ENCODE measurements around the gene CHRNA9.

Gene CHRNA9

GRCh38 chr4:40357738-40358137 is 22.6 kb downstream of the CHRNA9 start:
- no peak for DNase-seq (ENCODE audit: extremely low spot score)
- CTCF ChIA-PET, result interaction anchor here (0.6 kb wide), 1 partner anchor 11 kb away, joined by 3 read pairs; no protein-coding TSS in a partner anchor
- TF ChIP-seq CTCF (IDR thresholded peaks at IDR 0.05; ENCODE audit: control extremely low read depth, extremely low read depth, low read depth, missing control alignments), result no peak
- POLR2A ChIA-PET, result no interaction called here

DNA sequence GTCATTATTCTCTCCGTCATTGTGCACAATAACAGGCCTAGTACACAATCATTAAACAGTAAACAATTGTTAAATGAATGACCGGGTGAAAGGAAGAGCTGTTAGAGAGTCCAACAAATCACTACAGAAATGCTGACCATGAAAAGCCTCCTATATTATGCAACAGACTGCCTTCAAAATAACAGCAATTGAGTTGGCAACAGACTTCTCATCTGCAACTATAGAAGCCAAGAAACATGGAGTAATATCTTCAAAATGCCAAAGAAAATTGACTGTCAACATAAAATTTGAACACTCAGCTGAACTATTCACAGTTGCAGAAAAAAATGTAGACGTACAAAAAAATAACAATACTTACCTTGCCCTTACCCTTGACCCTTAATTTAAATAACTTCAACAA is 26.2 kb downstream of the CHRNA9 start:
- ChIA-PET POLR2A (no interaction called here), CTCF (interaction anchor here (1.1 to 1.4 kb wide), 3 partner anchors 10 to 44 kb away, joined by 3 to 4 read pairs (median 3); no protein-coding TSS in a partner anchor)
- DNase-seq (ENCODE audit: extremely low spot score), result no peak
- TF ChIP-seq CTCF (IDR thresholded peaks at IDR 0.05; ENCODE audit: control extremely low read depth, extremely low read depth, low read depth, missing control alignments), result no peak

GRCh38 chr4:40363382-40363920 is 28.3 kb downstream of the CHRNA9 start:
- ChIA-PET CTCF (interaction anchor here (1.1 to 1.4 kb wide), 2 partner anchors 11 to 46 kb away, joined by 3 to 4 read pairs; no protein-coding TSS in a partner anchor), POLR2A (no interaction called here)
- no peak for DNase-seq (ENCODE audit: extremely low spot score)
- no peak for TF ChIP-seq CTCF (IDR thresholded peaks at IDR 0.05; ENCODE audit: control extremely low read depth, extremely low read depth, low read depth, missing control alignments)

DNA sequence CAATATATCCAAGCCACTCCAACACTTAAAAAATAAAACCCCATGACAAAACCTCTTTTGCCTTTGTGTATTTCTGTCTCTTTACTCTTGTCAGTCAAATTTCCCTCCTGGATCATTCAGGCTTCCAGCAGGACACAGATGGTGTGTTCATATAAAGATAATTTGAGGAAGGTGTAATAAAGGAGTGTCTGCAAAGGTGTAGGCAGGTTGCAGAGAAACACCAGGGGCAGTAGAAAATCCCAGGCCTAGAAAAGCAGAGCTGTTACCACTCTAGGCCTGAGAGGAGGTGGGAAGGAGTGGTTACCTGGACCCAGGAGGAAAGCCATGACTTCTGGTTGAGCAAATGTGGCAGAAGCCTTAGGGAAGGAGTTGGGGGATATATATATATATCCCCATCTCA is 28.8 kb downstream of the CHRNA9 start:
- DNase-seq (ENCODE audit: extremely low spot score), result no peak
- CTCF ChIA-PET, result interaction anchor here (0.6 to 1.4 kb wide), 3 partner anchors 39 to 479 kb away, joined by 4 read pairs; no protein-coding TSS in a partner anchor
- no peak for TF ChIP-seq CTCF (IDR thresholded peaks at IDR 0.05; ENCODE audit: control extremely low read depth, extremely low read depth, low read depth, missing control alignments)
- POLR2A ChIA-PET, result no interaction called here

DNA sequence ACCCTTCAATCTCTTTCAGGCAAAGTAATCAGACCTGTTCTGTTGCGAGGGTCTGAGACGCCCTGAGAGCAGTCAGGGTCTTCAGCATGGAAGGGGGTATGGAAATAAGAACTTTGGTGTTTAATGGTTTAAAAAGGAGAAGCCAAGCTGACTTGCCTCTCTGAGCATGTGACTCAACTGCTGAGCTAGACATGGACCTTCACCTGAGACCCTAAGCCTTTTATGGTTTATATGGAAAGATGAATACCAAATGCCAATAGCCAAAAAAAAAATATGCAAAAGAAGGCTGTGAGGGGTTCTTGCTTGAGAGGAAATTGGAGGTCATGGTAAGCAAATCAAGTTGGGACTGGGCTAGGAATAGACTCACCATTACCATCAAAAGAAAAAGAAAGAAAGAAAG is 30.6 kb downstream of the CHRNA9 start:
- DNase-seq (ENCODE audit: extremely low spot score), result no peak
- ChIA-PET CTCF (no interaction called here), POLR2A (interaction anchor here (0.6 kb wide), 1 partner anchor 354 kb away, joined by 3 read pairs; no protein-coding TSS in a partner anchor)
- no peak for TF ChIP-seq CTCF (IDR thresholded peaks at IDR 0.05; ENCODE audit: control extremely low read depth, extremely low read depth, low read depth, missing control alignments)

DNA sequence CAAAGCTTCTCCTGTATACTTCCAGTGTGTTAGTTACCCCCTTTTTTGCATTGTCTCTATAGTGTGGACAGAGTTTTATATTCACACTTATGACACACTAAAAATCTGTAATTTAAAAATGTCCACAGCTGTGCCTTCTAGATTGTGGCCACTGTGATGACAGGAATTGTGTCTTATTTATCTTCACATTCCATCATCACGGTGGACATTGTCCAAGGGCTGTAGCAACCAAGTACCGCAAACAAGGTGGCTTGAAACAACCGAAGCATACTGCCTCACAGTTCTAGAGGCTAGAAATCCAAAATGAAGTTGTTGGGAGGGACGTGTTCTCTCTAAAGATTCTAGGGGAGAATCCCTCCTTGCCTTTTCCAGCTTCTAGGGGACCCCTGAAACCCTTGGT is 32.3 kb downstream of the CHRNA9 start:
- ChIA-PET POLR2A (no interaction called here), CTCF (interaction anchor here (0.8 kb wide), 1 partner anchor 530 kb away, joined by 3 read pairs; no protein-coding TSS in a partner anchor)
- no peak for TF ChIP-seq CTCF (IDR thresholded peaks at IDR 0.05; ENCODE audit: control extremely low read depth, extremely low read depth, low read depth, missing control alignments)
- no peak for DNase-seq (ENCODE audit: extremely low spot score)

All from GM10248 (cell line).